HepG2 (cell line): ENCODE measurements around the gene MARVELD3. TPM values are rescaled to one million over a fixed set of nuclear protein-coding genes. Genes with fewer than 3 reads are reported as not detected.

Source experiments
- KLF12 ChIP-seq: sonication (generic); formaldehyde crosslinking; IDR thresholded peaks from 2 replicates; pipeline ENCODE4 v1.4.0; 2020; ENCODE audit warnings: missing genetic modification reagents, borderline replicate concordance
- KLF13 ChIP-seq: sonication (generic); formaldehyde crosslinking; IDR thresholded peaks from 2 replicates; pipeline ENCODE4 v1.4.0; 2020; ENCODE audit warnings: mild to moderate bottlenecking, missing genetic modification reagents
- PHF8 ChIP-seq: sonication (generic); formaldehyde crosslinking; IDR thresholded peaks from 2 replicates; pipeline ENCODE4 v1.5.0; 2020; ENCODE audit warnings: missing genetic modification reagents
- PLRG1 ChIP-seq: fragments of 450-650 bp; conservative IDR thresholded peaks from 2 replicates; pipeline ENCODE4 v1.6.1; 2016
- ZBTB7B ChIP-seq: sonication (generic); formaldehyde crosslinking; IDR thresholded peaks from 2 replicates; pipeline ENCODE4 v1.4.0; 2020; ENCODE audit warnings: missing genetic modification reagents
- ZC3H4 ChIP-seq: sonication (generic); formaldehyde crosslinking; IDR thresholded peaks from 2 replicates; pipeline ENCODE4 v1.4.0; 2020; ENCODE audit warnings: missing genetic modification reagents, borderline replicate concordance
- ZNF224 ChIP-seq: sonication (generic); formaldehyde crosslinking; IDR thresholded peaks from 2 replicates; pipeline ENCODE4 v1.5.0; 2020; ENCODE audit warnings: mild to moderate bottlenecking, missing genetic modification reagents
- ZNF354B ChIP-seq: sonication (generic); formaldehyde crosslinking; IDR thresholded peaks from 2 replicates; pipeline ENCODE4 v1.8.0; 2022; ENCODE audit warnings: mild to moderate bottlenecking, missing genetic modification reagents
- ZNF510 ChIP-seq: sonication (generic); formaldehyde crosslinking; IDR thresholded peaks from 2 replicates; pipeline ENCODE4 v1.4.0; 2020; ENCODE audit warnings: low read depth, mild to moderate bottlenecking, missing genetic modification reagents
- ZNF703 ChIP-seq: sonication (generic); formaldehyde crosslinking; IDR thresholded peaks from 2 replicates; pipeline ENCODE4 v1.5.1; 2020; ENCODE audit warnings: missing genetic modification reagents, mild to moderate bottlenecking, moderate library complexity, borderline replicate concordance
- polyA plus RNA-seq, 8 experiments: library from polyadenylated mRNA; depleted of rRNA in 3 of 8; stranded (reverse) in 7 of 8; unstranded in 1 of 8; fragments of >200 nt; fragmentation: Illumina TruSeq in 4 of 8; extraction: Trizol in 4 of 8; gene quantifications; 2 replicates each; pipeline versions ENCODE4 v1.2.1 to v1.2.3, GENCODE V29; 2011 to 2016; ENCODE audit warnings: low read depth in 4 of 8, missing spikeins in 1 of 8, mixed read lengths in 1 of 8; ENCODE audit not compliant: insufficient read depth in 1 of 8
- total RNA-seq, 5 experiments: library from RNA; depleted of rRNA; stranded (reverse); fragments of >200 nt; fragmentation: Illumina TruSeq; extraction: Trizol; gene quantifications; 2 replicates each; pipeline ENCODE4 v1.2.3, GENCODE V29; 2016; ENCODE audit warnings: low read depth in 1 of 5
- TF ChIP-seq, protein P1 (sequence below): sonication (generic); formaldehyde crosslinking; IDR thresholded peaks from 2 replicates; pipeline ENCODE4 v1.9.0; 2021; ENCODE audit warnings: mild to moderate bottlenecking, missing genetic modification reagents
- TF ChIP-seq, protein P2 (sequence below): sonication (generic); formaldehyde crosslinking; IDR thresholded peaks from 2 replicates; pipeline ENCODE4 v1.5.0; 2020; ENCODE audit warnings: missing genetic modification reagents, mild to moderate bottlenecking, borderline replicate concordance
- TF ChIP-seq, protein P3 (sequence below): IDR thresholded peaks from 2 replicates; pipeline ENCODE4 v1.6.1; 2012; ENCODE audit warnings: low read depth, low read length, improper control_type of control experiment
- TF ChIP-seq, protein P4 (sequence below): sonication (generic); formaldehyde crosslinking; IDR thresholded peaks from 2 replicates; pipeline ENCODE4 v1.4.0; 2020; ENCODE audit warnings: missing genetic modification reagents, low read depth, mild to moderate bottlenecking, borderline replicate concordance
- TF ChIP-seq, protein P5 (sequence below): sonication (generic); formaldehyde crosslinking; IDR thresholded peaks from 2 replicates; pipeline ENCODE4 v1.5.0; 2020; ENCODE audit warnings: mild to moderate bottlenecking, missing genetic modification reagents

MARVELD3 gene
- total and polyA plus RNA-seq, 2 of the 13 experiments (the other 11 are each of a cell fraction or from before 2014, with no cell fraction given) = 4.8 to 5.6 TPM

DNA sequence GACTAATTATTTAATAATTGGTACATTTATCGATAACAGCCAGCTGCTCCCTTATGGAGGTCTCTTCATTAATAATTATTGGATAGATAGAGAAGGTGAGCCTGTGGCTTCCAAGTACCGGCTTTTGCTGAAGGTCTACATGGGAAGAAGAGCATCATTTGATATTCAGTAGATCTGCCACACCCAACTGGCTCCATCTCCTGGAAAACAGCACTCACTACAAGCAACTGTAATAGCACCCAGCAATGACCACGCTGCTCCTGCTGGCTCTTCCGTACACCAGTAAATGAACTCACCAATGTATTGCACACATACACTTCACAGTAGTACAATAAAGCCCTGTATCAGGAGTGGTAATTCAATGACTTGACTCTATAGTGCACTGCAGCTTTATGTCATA lies 19.5 kb downstream of the MARVELD3 start (continued):
- TF ChIP-seq, protein P1, sequence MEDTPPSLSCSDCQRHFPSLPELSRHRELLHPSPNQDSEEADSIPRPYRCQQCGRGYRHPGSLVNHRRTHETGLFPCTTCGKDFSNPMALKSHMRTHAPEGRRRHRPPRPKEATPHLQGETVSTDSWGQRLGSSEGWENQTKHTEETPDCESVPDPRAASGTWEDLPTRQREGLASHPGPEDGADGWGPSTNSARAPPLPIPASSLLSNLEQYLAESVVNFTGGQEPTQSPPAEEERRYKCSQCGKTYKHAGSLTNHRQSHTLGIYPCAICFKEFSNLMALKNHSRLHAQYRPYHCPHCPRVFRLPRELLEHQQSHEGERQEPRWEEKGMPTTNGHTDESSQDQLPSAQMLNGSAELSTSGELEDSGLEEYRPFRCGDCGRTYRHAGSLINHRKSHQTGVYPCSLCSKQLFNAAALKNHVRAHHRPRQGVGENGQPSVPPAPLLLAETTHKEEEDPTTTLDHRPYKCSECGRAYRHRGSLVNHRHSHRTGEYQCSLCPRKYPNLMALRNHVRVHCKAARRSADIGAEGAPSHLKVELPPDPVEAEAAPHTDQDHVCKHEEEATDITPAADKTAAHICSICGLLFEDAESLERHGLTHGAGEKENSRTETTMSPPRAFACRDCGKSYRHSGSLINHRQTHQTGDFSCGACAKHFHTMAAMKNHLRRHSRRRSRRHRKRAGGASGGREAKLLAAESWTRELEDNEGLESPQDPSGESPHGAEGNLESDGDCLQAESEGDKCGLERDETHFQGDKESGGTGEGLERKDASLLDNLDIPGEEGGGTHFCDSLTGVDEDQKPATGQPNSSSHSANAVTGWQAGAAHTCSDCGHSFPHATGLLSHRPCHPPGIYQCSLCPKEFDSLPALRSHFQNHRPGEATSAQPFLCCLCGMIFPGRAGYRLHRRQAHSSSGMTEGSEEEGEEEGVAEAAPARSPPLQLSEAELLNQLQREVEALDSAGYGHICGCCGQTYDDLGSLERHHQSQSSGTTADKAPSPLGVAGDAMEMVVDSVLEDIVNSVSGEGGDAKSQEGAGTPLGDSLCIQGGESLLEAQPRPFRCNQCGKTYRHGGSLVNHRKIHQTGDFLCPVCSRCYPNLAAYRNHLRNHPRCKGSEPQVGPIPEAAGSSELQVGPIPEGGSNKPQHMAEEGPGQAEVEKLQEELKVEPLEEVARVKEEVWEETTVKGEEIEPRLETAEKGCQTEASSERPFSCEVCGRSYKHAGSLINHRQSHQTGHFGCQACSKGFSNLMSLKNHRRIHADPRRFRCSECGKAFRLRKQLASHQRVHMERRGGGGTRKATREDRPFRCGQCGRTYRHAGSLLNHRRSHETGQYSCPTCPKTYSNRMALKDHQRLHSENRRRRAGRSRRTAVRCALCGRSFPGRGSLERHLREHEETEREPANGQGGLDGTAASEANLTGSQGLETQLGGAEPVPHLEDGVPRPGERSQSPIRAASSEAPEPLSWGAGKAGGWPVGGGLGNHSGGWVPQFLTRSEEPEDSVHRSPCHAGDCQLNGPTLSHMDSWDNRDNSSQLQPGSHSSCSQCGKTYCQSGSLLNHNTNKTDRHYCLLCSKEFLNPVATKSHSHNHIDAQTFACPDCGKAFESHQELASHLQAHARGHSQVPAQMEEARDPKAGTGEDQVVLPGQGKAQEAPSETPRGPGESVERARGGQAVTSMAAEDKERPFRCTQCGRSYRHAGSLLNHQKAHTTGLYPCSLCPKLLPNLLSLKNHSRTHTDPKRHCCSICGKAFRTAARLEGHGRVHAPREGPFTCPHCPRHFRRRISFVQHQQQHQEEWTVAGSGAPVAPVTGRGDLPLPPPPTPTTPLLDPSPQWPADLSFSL (CRISPR knock-in tag) = no peak
- TF ChIP-seq, protein P2, sequence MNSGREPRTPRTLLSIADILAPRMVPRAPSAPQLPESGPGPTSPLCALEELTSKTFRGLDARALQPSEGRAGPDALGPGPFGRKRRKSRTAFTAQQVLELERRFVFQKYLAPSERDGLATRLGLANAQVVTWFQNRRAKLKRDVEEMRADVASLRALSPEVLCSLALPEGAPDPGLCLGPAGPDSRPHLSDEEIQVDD = no peak
- TF ChIP-seq ZC3H4 (CRISPR knock-in tag) (no peak), ZNF354B (CRISPR knock-in tag) (no peak), KLF12 (CRISPR knock-in tag) (peak; percentile 95; the same call in 1 of the 2 replicates), ZBTB7B (CRISPR knock-in tag) (no peak), PHF8 (CRISPR knock-in tag) (no peak), KLF13 (CRISPR knock-in tag) (no peak), ZNF510 (CRISPR knock-in tag) (no peak), ZNF703 (CRISPR knock-in tag) (no peak), PLRG1 (no peak), ZNF224 (CRISPR knock-in tag) (no peak)
- TF ChIP-seq, protein P3, sequence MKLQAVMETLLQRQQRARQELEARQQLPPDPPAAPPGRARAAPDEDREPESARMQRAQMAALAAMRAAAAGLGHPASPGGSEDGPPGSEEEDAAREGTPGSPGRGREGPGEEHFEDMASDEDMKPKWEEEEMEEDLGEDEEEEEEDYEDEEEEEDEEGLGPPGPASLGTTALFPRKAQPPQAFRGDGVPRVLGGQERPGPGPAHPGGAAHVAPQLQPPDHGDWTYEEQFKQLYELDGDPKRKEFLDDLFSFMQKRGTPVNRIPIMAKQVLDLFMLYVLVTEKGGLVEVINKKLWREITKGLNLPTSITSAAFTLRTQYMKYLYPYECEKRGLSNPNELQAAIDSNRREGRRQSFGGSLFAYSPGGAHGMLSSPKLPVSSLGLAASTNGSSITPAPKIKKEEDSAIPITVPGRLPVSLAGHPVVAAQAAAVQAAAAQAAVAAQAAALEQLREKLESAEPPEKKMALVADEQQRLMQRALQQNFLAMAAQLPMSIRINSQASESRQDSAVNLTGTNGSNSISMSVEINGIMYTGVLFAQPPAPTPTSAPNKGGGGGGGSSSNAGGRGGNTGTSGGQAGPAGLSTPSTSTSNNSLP = 0 out of 2 replicates have a peak, but pooled peaks have one; percentile 63
- TF ChIP-seq, protein P4, sequence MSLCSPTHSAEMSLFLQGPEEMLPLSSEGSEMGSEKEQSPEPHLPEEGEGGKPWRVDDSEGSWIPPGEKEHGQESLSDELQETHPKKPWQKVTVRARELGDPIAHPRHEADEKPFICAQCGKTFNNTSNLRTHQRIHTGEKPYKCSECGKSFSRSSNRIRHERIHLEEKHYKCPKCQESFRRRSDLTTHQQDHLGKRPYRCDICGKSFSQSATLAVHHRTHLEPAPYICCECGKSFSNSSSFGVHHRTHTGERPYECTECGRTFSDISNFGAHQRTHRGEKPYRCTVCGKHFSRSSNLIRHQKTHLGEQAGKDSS (CRISPR knock-in tag) = no peak
- TF ChIP-seq, protein P5, sequence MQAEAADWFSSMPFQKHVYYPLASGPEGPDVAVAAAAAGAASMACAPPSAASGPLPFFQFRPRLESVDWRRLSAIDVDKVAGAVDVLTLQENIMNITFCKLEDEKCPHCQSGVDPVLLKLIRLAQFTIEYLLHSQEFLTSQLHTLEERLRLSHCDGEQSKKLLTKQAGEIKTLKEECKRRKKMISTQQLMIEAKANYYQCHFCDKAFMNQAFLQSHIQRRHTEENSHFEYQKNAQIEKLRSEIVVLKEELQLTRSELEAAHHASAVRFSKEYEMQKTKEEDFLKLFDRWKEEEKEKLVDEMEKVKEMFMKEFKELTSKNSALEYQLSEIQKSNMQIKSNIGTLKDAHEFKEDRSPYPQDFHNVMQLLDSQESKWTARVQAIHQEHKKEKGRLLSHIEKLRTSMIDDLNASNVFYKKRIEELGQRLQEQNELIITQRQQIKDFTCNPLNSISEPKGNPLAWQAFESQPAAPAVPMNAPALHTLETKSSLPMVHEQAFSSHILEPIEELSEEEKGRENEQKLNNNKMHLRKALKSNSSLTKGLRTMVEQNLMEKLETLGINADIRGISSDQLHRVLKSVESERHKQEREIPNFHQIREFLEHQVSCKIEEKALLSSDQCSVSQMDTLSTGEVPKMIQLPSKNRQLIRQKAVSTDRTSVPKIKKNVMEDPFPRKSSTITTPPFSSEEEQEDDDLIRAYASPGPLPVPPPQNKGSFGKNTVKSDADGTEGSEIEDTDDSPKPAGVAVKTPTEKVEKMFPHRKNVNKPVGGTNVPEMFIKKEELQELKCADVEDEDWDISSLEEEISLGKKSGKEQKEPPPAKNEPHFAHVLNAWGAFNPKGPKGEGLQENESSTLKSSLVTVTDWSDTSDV (CRISPR knock-in tag) = no peak
- TF ChIP-seq, all 625 proteins: peak for 8
